ENCODE data around the gene RDH16. TPM values are rescaled to one million over a fixed set of nuclear protein-coding genes. Genes with fewer than 3 reads are reported as not detected.

Gene RDH16
- total and polyA plus RNA-seq, 7 donors: under 0.01 to 1.1 (median 0.27) TPM; not detected in 2

- H3K27me3 ChIP-seq: no peaks in the 10 kb centered on the region
- WGBS, 2 donors: 84 to 91% methylated on average over 10 of the region's 10 CpGs
- intact Hi-C loops (cut with DNase I): no loop called here
- DNase-seq: no peak
- no peak for TF ChIP-seq EP300 (IDR thresholded peaks at IDR 0.05)
- no peak for TF ChIP-seq CTCF (IDR thresholded peaks at IDR 0.05)
- no peak for TF ChIP-seq POLR2A (IDR thresholded peaks at IDR 0.05)
- no peak for TF ChIP-seq POLR2AphosphoS5 (IDR thresholded peaks at IDR 0.05)
- no peak overlapping the region for H3K27ac ChIP-seq
- H3K9me3 ChIP-seq: no peaks in the 10 kb centered on the region
- no peak overlapping the region for H3K4me3 ChIP-seq
- H3K4me1 ChIP-seq: no peaks in the 10 kb centered on the region
- H3K36me3 ChIP-seq: peaks cover 0 to 19% (median 2%) of the 10 kb centered on the region in 4 donors
These were observed 36.9 kb upstream of the RDH16 start for GRCh38 chr12:56994231-56994746.

- Histone ChIP-seq H3K9me3 (no peaks in the 10 kb centered on the region), H3K4me1 (no peaks in the 10 kb centered on the region), H3K27ac (no peak overlapping the region), H3K36me3 (peaks cover 0 to 12% (median 2%) of the 10 kb centered on the region in 4 donors), H3K27me3 (no peaks in the 10 kb centered on the region), H3K4me3 (no peak overlapping the region)
- TF ChIP-seq POLR2AphosphoS5 (IDR thresholded peaks at IDR 0.05) (no peak), POLR2A (IDR thresholded peaks at IDR 0.05) (no peak), CTCF (IDR thresholded peaks at IDR 0.05) (no peak), EP300 (IDR thresholded peaks at IDR 0.05) (no peak)
- DNase-seq: no peak
- intact Hi-C loops (cut with DNase I): no loop called here
- WGBS, 2 donors: 68 to 71% methylated on average over 10 of the region's 10 CpGs
These were observed 35.9 kb upstream of the RDH16 start for GRCh38 chr12:56993346-56993745.

- H3K27ac ChIP-seq: peak overlapping the region in 2 of 4 donors; percentile 19 to 53
- no peaks in the 10 kb centered on the region for H3K9me3 ChIP-seq
- 61 to 65% methylated on average over 8 of the region's 8 CpGs for WGBS, 2 donors
- H3K36me3 ChIP-seq: peaks cover 0 to 10% (median 2%) of the 10 kb centered on the region in 4 donors
- H3K4me3 ChIP-seq: no peak overlapping the region
- TF ChIP-seq EP300 (IDR thresholded peaks at IDR 0.05) (no peak), POLR2A (IDR thresholded peaks at IDR 0.05) (no peak), POLR2AphosphoS5 (IDR thresholded peaks at IDR 0.05) (no peak), CTCF (IDR thresholded peaks at IDR 0.05) (no peak)
- intact Hi-C loops (cut with DNase I): no loop called here
- H3K4me1 ChIP-seq: peaks cover 0 to 10% (median 4%) of the 10 kb centered on the region in 4 donors
- no peaks in the 10 kb centered on the region for H3K27me3 ChIP-seq
- peak; percentile 78 for DNase-seq
These were observed 34.2 kb upstream of the RDH16 start for GRCh38 chr12:56991319-56992246.

DNA sequence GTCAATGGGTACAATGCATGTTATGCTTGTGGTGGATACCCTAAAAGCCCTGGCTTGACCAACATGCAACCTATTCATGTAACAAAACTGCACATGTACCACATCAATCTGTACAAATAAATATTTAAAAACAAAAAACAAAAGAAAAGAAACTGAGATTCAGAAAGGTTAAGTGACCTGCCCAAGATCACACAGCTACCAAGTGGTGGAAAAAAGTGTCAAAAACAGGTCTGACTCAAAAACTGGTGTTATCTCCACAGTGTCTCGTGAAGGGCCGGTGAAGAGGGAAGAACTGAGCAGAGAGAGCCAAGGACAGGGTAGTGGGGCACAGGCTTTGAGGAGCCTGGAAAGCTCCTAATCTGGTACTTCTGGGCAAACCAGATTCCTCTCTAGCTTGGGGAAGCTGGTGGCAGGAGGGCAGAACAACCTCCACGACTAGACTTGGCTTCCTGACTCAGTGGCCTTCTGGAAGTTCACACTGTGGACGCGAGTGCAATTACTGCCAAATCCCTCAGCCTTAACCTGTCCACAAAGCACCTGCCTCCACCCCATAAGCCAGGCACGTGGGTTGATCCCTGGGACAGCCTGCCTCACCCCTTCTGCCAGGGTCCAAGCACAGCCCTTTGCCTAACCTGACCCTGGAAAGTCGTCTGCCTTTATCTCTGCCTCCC is 33.4 kb upstream of the RDH16 start:
- intact Hi-C loops (cut with DNase I): no loop called here
- no peak overlapping the region for H3K4me3 ChIP-seq
- H3K36me3 ChIP-seq: peaks cover 0 to 10% (median 2%) of the 10 kb centered on the region in 4 donors
- H3K4me1 ChIP-seq: peaks cover 0 to 10% (median 4%) of the 10 kb centered on the region in 4 donors
- WGBS, 2 donors: 41 to 53% methylated on average over 7 of the region's 7 CpGs
- no peaks in the 10 kb centered on the region for H3K27me3 ChIP-seq
- no peaks in the 10 kb centered on the region for H3K9me3 ChIP-seq
- TF ChIP-seq POLR2AphosphoS5 (IDR thresholded peaks at IDR 0.05) (no peak), CTCF (IDR thresholded peaks at IDR 0.05) (no peak), POLR2A (IDR thresholded peaks at IDR 0.05) (no peak), EP300 (IDR thresholded peaks at IDR 0.05) (no peak)
- peak overlapping the region in 2 of 4 donors; percentile 18 to 53 for H3K27ac ChIP-seq
- DNase-seq: no peak
